GOT3 (cell line): Measurements from ENCODE around the gene LNX1.

Experiments
- DNase-seq: peaks from one replicate; lab custom pipeline; 2025; ENCODE audit warnings: mixed read lengths; lab: John Stamatoyannopoulos, UW

The LNX1 gene

GRCh38 chr4:53571936-53572599 lies 19.2 kb downstream of the LNX1 start:
- no peak for DNase-seq

GRCh38 chr4:53563824-53564223 lies 27.5 kb downstream of the LNX1 start:
- no peak for DNase-seq

GRCh38 chr4:53562409-53562808 lies 28.9 kb downstream of the LNX1 start:
- no peak for DNase-seq

GRCh38 chr4:53559021-53559620 lies 32.2 kb downstream of the LNX1 start:
- DNase-seq, result no peak

GRCh38 chr4:53558065-53558801 lies 33.1 kb downstream of the LNX1 start:
- no peak for DNase-seq

- no peak for DNase-seq
Measured at GRCh38 chr4:53557669-53558064, 33.6 kb downstream of the LNX1 start.

- no peak for DNase-seq
Measured at GRCh38 chr4:53556651-53557050, 34.6 kb downstream of the LNX1 start.

GRCh38 chr4:53553486-53554210 lies 37.6 kb downstream of the LNX1 start:
- no peak for DNase-seq

- DNase-seq, result no peak
Measured at GRCh38 chr4:53552711-53553110, 38.6 kb downstream of the LNX1 start.

- no peak for DNase-seq
Measured at GRCh38 chr4:53551958-53552357, 39.3 kb downstream of the LNX1 start.

GRCh38 chr4:53551281-53551864 lies 39.9 kb downstream of the LNX1 start:
- no peak for DNase-seq

- no peak for DNase-seq
Measured at GRCh38 chr4:53548662-53549061, 42.6 kb downstream of the LNX1 start.

GRCh38 chr4:53547983-53548382 lies 43.3 kb downstream of the LNX1 start:
- DNase-seq, result no peak

GRCh38 chr4:53545942-53546581 lies 45.2 kb downstream of the LNX1 start:
- DNase-seq, result no peak

GRCh38 chr4:53545273-53545672 lies 46.0 kb downstream of the LNX1 start:
- DNase-seq, result no peak

GRCh38 chr4:53543561-53543960 lies 47.7 kb downstream of the LNX1 start:
- no peak for DNase-seq

GRCh38 chr4:53541577-53542206 lies 49.6 kb downstream of the LNX1 start:
- no peak for DNase-seq

- DNase-seq, result no peak
Measured at GRCh38 chr4:53538756-53539155, 52.5 kb downstream of the LNX1 start.

GRCh38 chr4:53537606-53538005 lies 53.7 kb downstream of the LNX1 start:
- no peak for DNase-seq

- no peak for DNase-seq
Measured at GRCh38 chr4:53536328-53536727, 55.0 kb downstream of the LNX1 start.

GRCh38 chr4:53535567-53535966 lies 55.7 kb downstream of the LNX1 start:
- DNase-seq, result no peak
